CD4-positive, alpha-beta T cell (primary cell): ENCODE measurements around the gene CDC42. TPM values are rescaled to one million over a fixed set of nuclear protein-coding genes. Genes with fewer than 3 reads are reported as not detected.

Source experiments
- ATAC-seq: fragments of 200-7000 bp; cut with Tn5 transposase; one replicate; pipeline ENCODE4 v1.10.0; 2022; ENCODE audit warnings: mild to moderate bottlenecking; ENCODE audit not compliant: poor library complexity
- CTCF ChIA-PET: fragments of 350-600 bp; sonication (Branson Sonifier 250); formaldehyde crosslinking; loops from one replicate; lab custom pipeline; 2021; ENCODE audit warnings: antibody characterized with exemption, inconsistent platforms; lab: Charles Lee
- POLR2A ChIA-PET: fragments of 350-600 bp; sonication (Branson Sonifier 250); formaldehyde crosslinking; loops from one replicate; lab custom pipeline; 2021; ENCODE audit warnings: antibody characterized with exemption, inconsistent platforms; lab: Charles Lee
- DNase-seq, 14 experiments: peaks; one replicate each; pipeline ENCODE4 v3.0.0-alpha.2; 2013 to 2020; ENCODE audit warnings: mixed read lengths in 2 of 14
- H3K27ac ChIP-seq, 2 donors: one replicate each; pipeline versions ENCODE4 v1.5.1 to v1.7.0; 2013; ENCODE audit warnings: low read length in 2 of 2, low read depth in 1 of 2, mild to moderate bottlenecking in 1 of 2
- H3K27me3 ChIP-seq, 2 experiments: 1 replicate in 1 of 2; 2 replicates in 1 of 2; pipeline versions ENCODE4 v1.6.1 to v1.7.0; 2013; ENCODE audit warnings: low read length in 2 of 2, control low read depth in 1 of 2, mild to moderate bottlenecking in 1 of 2, moderate library complexity in 1 of 2; ENCODE audit not compliant: insufficient read depth in 2 of 2, control insufficient read depth in 1 of 2
- H3K36me3 ChIP-seq: one replicate; pipeline ENCODE4 v1.6.1; 2013; ENCODE audit warnings: low read length, control low read depth; ENCODE audit not compliant: insufficient read depth
- H3K4me1 ChIP-seq: one replicate; pipeline ENCODE4 v1.6.1; 2013; ENCODE audit warnings: low read length, control low read depth; ENCODE audit not compliant: insufficient read depth
- H3K4me3 ChIP-seq: one replicate; pipeline ENCODE4 v1.5.1; 2013; ENCODE audit warnings: mild to moderate bottlenecking, low read length, moderate library complexity
- H3K9me3 ChIP-seq, 2 experiments: 1 replicate in 1 of 2; 2 replicates in 1 of 2; pipeline versions ENCODE4 v1.6.1 to v1.7.0; 2013; ENCODE audit warnings: low read length in 2 of 2, mild to moderate bottlenecking in 2 of 2, control low read depth in 1 of 2, moderate library complexity in 1 of 2; ENCODE audit not compliant: control insufficient read depth in 1 of 2, insufficient read depth in 1 of 2
- H3K27ac Mint-ChIP-seq: one replicate; pipeline ENCODE4 v1.8.0; 2020; ENCODE audit warnings: mixed read lengths
- H3K27me3 Mint-ChIP-seq: one replicate; pipeline ENCODE4 v1.8.0; 2021; ENCODE audit warnings: mixed read lengths
- H3K36me3 Mint-ChIP-seq: one replicate; pipeline ENCODE4 v1.8.0; 2021; ENCODE audit warnings: low read depth, mixed read lengths
- H3K4me1 Mint-ChIP-seq: one replicate; pipeline ENCODE4 v1.8.0; 2021; ENCODE audit warnings: low read depth, mixed read lengths
- H3K4me3 Mint-ChIP-seq: one replicate; pipeline ENCODE4 v1.8.0; 2020; ENCODE audit warnings: mild to moderate bottlenecking, mixed read lengths
- H3K9me3 Mint-ChIP-seq: one replicate; pipeline ENCODE4 v1.8.0; 2020; ENCODE audit warnings: mixed read lengths
- intact Hi-C, 2 experiments: fragments of 100-400 bp; cut with DNase I in 1 of 2; cut with micrococcal nuclease in 1 of 2; formaldehyde crosslinking; loops; one replicate each; pipeline versions ENCODE4 v1.15.1 to v1.9.0; 2023 to 2025; cut with DNase I, micrococcal nuclease
- total RNA-seq, 174 experiments: library from RNA in 2 of 174; stranded (reverse) in 2 of 174; gene quantifications; one replicate each; pipeline ENCODE4 v1.2.3 and lab custom pipeline; 2021 to 2026
- TF ChIP-seq, protein P1 (sequence below): fragments of 200-600 bp; IDR thresholded peaks from one replicate; pipeline ENCODE4 v1.8.0; 2022; ENCODE audit warnings: antibody characterized with exemption, mild to moderate bottlenecking

Gene CDC42
- total RNA-seq, 2 experiments from 2014 or later: 375 to 379 TPM

DNA sequence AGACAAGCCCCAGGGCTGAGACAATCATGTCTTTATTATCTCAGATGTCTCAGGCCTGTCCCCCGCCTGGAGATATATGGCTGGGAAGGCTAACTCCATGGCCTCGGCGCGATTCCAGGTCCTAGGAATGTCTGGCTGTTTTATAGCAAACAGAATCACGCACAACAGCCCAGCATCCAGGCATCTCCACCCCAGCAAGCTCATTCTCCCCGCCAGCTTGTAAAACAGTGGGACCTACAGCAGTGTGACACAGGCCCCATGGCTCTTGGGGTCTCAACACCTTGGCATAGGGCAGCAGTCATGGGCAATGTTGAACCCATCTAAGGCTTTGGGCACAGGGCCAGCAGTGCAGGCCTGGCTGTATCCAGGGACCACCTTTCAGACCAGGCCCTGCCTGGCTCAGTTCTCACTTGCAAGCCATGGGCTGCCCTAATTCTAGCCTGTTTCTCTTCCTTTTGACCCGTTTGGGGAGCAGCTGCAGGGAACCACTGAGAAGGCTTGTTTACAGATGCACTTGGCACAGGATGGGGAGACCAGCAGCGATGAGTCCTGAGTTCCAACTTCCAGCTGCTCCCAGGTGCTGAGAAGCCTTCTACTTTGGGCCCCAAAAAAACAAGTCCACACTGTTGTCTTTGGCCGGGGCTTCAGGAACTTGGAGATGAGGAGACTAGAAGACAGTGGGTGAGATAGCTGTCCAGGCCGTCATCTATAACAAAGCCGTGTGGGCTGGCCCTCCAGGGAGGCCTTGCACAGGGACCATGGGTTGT, 56.0 kb downstream of the CDC42 start:
- H3K9me3 ChIP-seq: no peaks in the 10 kb centered on the region
- peaks cover 59% of the 10 kb centered on the region for H3K4me1 Mint-ChIP-seq
- H3K27ac Mint-ChIP-seq: peak overlapping the region; percentile 59
- H3K27me3 Mint-ChIP-seq: no peaks in the 10 kb centered on the region
- DNase-seq (peak in 1 of 14 experiments; percentile 31), ATAC-seq (no peak)
- CTCF ChIA-PET: interaction anchor here (1.1 to 1.9 kb wide), 2 partner anchors 13 to 16 kb away, joined by 3 to 5 read pairs; no protein-coding TSS in a partner anchor
- H3K27me3 ChIP-seq: no peaks in the 10 kb centered on the region
- no peak overlapping the region for H3K4me3 Mint-ChIP-seq
- H3K27ac ChIP-seq: no peak overlapping the region
- H3K36me3 ChIP-seq: peaks cover 62% of the 10 kb centered on the region
- intact Hi-C loops: loop anchor here in 1 of 2 experiments (10.0 kb wide), 1 partner anchor 306 kb away; no protein-coding TSS in a partner anchor
- POLR2A ChIA-PET: interaction anchor here (0.9 kb wide), 1 partner anchor 10 kb away, joined by 3 read pairs; no protein-coding TSS in a partner anchor
- peaks cover 64% of the 10 kb centered on the region for H3K36me3 Mint-ChIP-seq
- H3K4me3 ChIP-seq: no peak overlapping the region
- no peaks in the 10 kb centered on the region for H3K9me3 Mint-ChIP-seq
- TF ChIP-seq, protein P1, sequence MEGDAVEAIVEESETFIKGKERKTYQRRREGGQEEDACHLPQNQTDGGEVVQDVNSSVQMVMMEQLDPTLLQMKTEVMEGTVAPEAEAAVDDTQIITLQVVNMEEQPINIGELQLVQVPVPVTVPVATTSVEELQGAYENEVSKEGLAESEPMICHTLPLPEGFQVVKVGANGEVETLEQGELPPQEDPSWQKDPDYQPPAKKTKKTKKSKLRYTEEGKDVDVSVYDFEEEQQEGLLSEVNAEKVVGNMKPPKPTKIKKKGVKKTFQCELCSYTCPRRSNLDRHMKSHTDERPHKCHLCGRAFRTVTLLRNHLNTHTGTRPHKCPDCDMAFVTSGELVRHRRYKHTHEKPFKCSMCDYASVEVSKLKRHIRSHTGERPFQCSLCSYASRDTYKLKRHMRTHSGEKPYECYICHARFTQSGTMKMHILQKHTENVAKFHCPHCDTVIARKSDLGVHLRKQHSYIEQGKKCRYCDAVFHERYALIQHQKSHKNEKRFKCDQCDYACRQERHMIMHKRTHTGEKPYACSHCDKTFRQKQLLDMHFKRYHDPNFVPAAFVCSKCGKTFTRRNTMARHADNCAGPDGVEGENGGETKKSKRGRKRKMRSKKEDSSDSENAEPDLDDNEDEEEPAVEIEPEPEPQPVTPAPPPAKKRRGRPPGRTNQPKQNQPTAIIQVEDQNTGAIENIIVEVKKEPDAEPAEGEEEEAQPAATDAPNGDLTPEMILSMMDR: no peak
- H3K4me1 ChIP-seq: peaks cover 29% of the 10 kb centered on the region

DNA sequence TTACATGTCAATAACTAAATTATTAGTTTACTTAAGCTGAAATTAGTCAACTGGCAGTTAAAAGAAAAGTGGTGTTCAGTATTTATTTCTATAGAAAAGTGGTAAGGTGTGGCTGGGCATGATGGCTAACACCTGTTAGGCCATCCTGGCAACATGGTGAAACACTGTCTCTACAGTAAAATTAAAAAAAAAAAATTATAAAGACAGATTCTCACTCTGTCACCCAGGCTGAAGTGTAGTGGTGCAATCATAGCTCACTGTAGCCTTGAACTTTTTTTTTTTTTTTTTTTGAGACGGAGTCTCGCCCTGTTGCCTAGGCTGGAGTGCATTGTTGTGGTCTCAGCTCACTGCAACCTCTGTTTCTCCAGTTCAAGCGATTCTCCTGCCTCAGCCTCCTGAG, 57.5 kb downstream of the CDC42 start:
- Histone ChIP-seq H3K27ac (no peak overlapping the region), H3K4me1 (peaks cover 17% of the 10 kb centered on the region), H3K27me3 (no peaks in the 10 kb centered on the region), H3K36me3 (peaks cover 76% of the 10 kb centered on the region), H3K9me3 (no peaks in the 10 kb centered on the region), H3K4me3 (no peak overlapping the region)
- H3K36me3 Mint-ChIP-seq: peaks cover 64% of the 10 kb centered on the region
- intact Hi-C loops: no loop called here
- H3K4me1 Mint-ChIP-seq: peaks cover 48% of the 10 kb centered on the region
- H3K27ac Mint-ChIP-seq: no peak overlapping the region
- TF ChIP-seq, protein P1: no peak
- CTCF ChIA-PET: interaction anchor here (0.9 kb wide), 1 partner anchor 85 kb away, joined by 3 read pairs; no protein-coding TSS in a partner anchor
- no peak for DNase-seq
- H3K4me3 Mint-ChIP-seq: no peak overlapping the region
- no peak for ATAC-seq
- no peaks in the 10 kb centered on the region for H3K27me3 Mint-ChIP-seq
- H3K9me3 Mint-ChIP-seq: no peaks in the 10 kb centered on the region
- POLR2A ChIA-PET: interaction anchor here (2.2 kb wide), 1 partner anchor 13 kb away, joined by 6 read pairs; no protein-coding TSS in a partner anchor

DNA sequence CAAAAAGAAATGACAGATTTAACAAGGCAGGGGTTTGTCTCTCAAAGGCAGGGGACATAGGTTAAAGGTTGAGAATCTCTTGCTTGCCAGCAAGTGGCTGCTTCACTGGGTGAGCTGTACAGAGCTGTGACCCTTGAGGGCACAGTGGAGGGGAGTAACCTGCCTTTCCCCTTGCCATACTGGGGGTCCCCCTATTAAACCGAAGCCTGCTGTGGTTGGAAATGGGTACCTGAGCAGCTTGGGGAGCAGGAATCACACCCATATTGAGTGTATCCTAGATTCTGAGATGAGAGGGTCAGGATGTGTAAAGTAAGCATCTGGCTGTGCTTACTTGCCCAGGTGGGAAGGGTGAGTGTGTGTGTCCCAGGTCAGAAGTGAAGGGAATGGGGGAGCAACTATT, 58.6 kb downstream of the CDC42 start:
- TF ChIP-seq, protein P1: no peak
- Mint-ChIP-seq H3K4me1 (peaks cover 48% of the 10 kb centered on the region), H3K27me3 (no peaks in the 10 kb centered on the region), H3K9me3 (no peaks in the 10 kb centered on the region), H3K27ac (peak overlapping the region; percentile 76), H3K36me3 (peaks cover 66% of the 10 kb centered on the region), H3K4me3 (no peak overlapping the region)
- peaks cover 71% of the 10 kb centered on the region for H3K36me3 ChIP-seq
- POLR2A ChIA-PET: interaction anchor here (0.9 to 2.2 kb wide), 3 partner anchors 12 to 86 kb away, joined by 3 to 7 read pairs (median 6); no protein-coding TSS in a partner anchor
- H3K4me1 ChIP-seq: peaks cover 6% of the 10 kb centered on the region
- intact Hi-C loops: no loop called here
- CTCF ChIA-PET: interaction anchor here (1.1 kb wide), 1 partner anchor 21 kb away, joined by 4 read pairs; no protein-coding TSS in a partner anchor
- peak overlapping the region in 1 of 2 donors; percentile 7 for H3K27ac ChIP-seq
- H3K9me3 ChIP-seq: no peaks in the 10 kb centered on the region
- no peak for DNase-seq
- H3K27me3 ChIP-seq: no peaks in the 10 kb centered on the region
- no peak overlapping the region for H3K4me3 ChIP-seq
- ATAC-seq: no peak
